ENCODE results near the gene CEP170.
A peak's percentile ranks its signal among the peaks of the same experiment; 100 is the strongest.

CEP170 gene

DNA sequence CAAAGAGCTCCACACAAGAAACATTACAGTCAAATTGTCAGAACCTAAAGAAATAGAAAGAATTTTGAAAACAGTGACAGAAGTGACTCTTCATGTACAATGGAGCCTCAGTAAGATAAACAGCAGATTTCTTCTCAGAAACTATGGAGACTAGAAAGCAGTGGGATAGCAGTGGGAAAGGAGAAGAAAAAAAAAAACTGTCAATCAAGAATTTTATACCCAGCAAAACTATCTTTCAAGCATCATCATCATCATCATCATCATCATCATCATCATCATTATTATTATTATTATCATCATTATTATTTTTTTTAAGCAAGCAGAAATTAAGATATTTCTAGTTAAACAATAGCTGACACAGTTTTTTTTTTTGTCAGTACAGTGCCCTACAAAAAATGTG lies 24.2 kb downstream of the CEP170 start:
- H3K9me3 ChIP-seq (replicated peaks; ENCODE audit: insufficient read depth, low read length) = no peaks in the 10 kb centered on the region
- H3K4me2 ChIP-seq (ENCODE audit: low read depth, low read length) = no peak overlapping the region
- no peaks in the 10 kb centered on the region for H4K20me1 ChIP-seq (ENCODE audit: insufficient read depth, low read length)
- TF ChIP-seq EZH2phosphoT487 (IDR thresholded peaks at IDR 0.05; ENCODE audit: low read length) (no peak), EZH2 (optimal IDR thresholded peaks at IDR 0.05; ENCODE audit: low read depth, low read length) (no peak)
- TF ChIP-seq, protein P1, sequence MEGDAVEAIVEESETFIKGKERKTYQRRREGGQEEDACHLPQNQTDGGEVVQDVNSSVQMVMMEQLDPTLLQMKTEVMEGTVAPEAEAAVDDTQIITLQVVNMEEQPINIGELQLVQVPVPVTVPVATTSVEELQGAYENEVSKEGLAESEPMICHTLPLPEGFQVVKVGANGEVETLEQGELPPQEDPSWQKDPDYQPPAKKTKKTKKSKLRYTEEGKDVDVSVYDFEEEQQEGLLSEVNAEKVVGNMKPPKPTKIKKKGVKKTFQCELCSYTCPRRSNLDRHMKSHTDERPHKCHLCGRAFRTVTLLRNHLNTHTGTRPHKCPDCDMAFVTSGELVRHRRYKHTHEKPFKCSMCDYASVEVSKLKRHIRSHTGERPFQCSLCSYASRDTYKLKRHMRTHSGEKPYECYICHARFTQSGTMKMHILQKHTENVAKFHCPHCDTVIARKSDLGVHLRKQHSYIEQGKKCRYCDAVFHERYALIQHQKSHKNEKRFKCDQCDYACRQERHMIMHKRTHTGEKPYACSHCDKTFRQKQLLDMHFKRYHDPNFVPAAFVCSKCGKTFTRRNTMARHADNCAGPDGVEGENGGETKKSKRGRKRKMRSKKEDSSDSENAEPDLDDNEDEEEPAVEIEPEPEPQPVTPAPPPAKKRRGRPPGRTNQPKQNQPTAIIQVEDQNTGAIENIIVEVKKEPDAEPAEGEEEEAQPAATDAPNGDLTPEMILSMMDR (IDR thresholded peaks at IDR 0.05; ENCODE audit: low read length) = no peak
- H3K27ac ChIP-seq (ENCODE audit: low read length) = no peak overlapping the region
- no peaks in the 10 kb centered on the region for H3K27me3 ChIP-seq (replicated peaks; ENCODE audit: insufficient read depth, low read length)
- H3K4me3 ChIP-seq (ENCODE audit: low read length) = no peak overlapping the region
- H3K79me2 ChIP-seq (ENCODE audit: low read length) = 0 out of 2 replicates have a peak, but pooled peaks cover 5% of the 10 kb centered on the region
- H3K9ac ChIP-seq (ENCODE audit: low read length) = no peak overlapping the region
- DNase-seq = peak; percentile 30
- no peaks in the 10 kb centered on the region for H3K36me3 ChIP-seq (replicated peaks; ENCODE audit: insufficient read depth, low read length)
- no peak overlapping the region for H2AFZ ChIP-seq (ENCODE audit: low read length)
- H3K9me2 ChIP-seq (replicated peaks; ENCODE audit: insufficient read depth, low read length) = no peaks in the 10 kb centered on the region
- H3K4me1 ChIP-seq (ENCODE audit: low read length) = no peaks in the 10 kb centered on the region
- H3F3A ChIP-seq (ENCODE audit: insufficient read depth, low read length) = no peaks in the 10 kb centered on the region

DNA sequence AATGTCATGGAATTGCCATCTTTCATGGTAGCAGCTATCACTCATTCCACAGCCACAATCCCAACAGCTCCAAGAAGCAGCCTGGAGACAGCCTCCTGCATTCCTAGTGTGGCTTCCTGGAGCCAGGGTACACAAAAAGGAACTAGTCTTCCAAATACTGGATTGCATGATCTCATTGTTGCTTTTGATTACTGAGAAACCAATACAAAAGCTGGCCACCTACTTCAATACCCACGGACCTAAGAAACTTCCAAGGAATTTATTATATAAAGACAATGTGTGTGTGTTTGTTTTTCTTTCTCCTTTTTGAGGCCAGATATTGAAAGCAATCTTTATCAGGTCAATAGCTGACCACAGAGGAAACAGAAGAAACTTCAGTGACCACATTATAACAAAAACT lies 25.6 kb downstream of the CEP170 start:
- no peak overlapping the region for H3K4me3 ChIP-seq (ENCODE audit: low read length)

GRCh38 chr1:243227622-243228021 lies 27.5 kb downstream of the CEP170 start:
- H4K20me1 ChIP-seq (ENCODE audit: insufficient read depth, low read length) = no peaks in the 10 kb centered on the region
- no peaks in the 10 kb centered on the region for H3K9me3 ChIP-seq (replicated peaks; ENCODE audit: insufficient read depth, low read length)
- H3K27me3 ChIP-seq (replicated peaks; ENCODE audit: insufficient read depth, low read length) = no peaks in the 10 kb centered on the region
- no peak overlapping the region for H3K27ac ChIP-seq (ENCODE audit: low read length)
- no peak overlapping the region for H3K4me2 ChIP-seq (ENCODE audit: low read depth, low read length)
- 0 out of 2 replicates have a peak, but pooled peaks cover 5% of the 10 kb centered on the region for H3K79me2 ChIP-seq (ENCODE audit: low read length)
- DNase-seq = no peak
- no peaks in the 10 kb centered on the region for H3K36me3 ChIP-seq (replicated peaks; ENCODE audit: insufficient read depth, low read length)
- H2AFZ ChIP-seq (ENCODE audit: low read length) = no peak overlapping the region
- H3K4me3 ChIP-seq (ENCODE audit: low read length) = no peak overlapping the region
- H3F3A ChIP-seq (ENCODE audit: insufficient read depth, low read length) = no peaks in the 10 kb centered on the region
- H3K9ac ChIP-seq (ENCODE audit: low read length) = no peak overlapping the region
- TF ChIP-seq, protein P1 (IDR thresholded peaks at IDR 0.05; ENCODE audit: low read length) = no peak
- TF ChIP-seq EZH2phosphoT487 (IDR thresholded peaks at IDR 0.05; ENCODE audit: low read length) = no peak
- no peak for TF ChIP-seq EZH2 (optimal IDR thresholded peaks at IDR 0.05; ENCODE audit: low read depth, low read length)
- no peaks in the 10 kb centered on the region for H3K9me2 ChIP-seq (replicated peaks; ENCODE audit: insufficient read depth, low read length)
- no peaks in the 10 kb centered on the region for H3K4me1 ChIP-seq (ENCODE audit: low read length)

More for the DNA sequence above, 25.6 kb downstream of the CEP170 start:
- TF ChIP-seq EZH2phosphoT487 (IDR thresholded peaks at IDR 0.05; ENCODE audit: low read length) (no peak), EZH2 (optimal IDR thresholded peaks at IDR 0.05; ENCODE audit: low read depth, low read length) (no peak)
- TF ChIP-seq, protein P1 (IDR thresholded peaks at IDR 0.05; ENCODE audit: low read length) = no peak
- Histone ChIP-seq H3K9ac (ENCODE audit: low read length) (no peak overlapping the region), H4K20me1 (ENCODE audit: insufficient read depth, low read length) (no peaks in the 10 kb centered on the region), H3K27ac (ENCODE audit: low read length) (no peak overlapping the region), H2AFZ (ENCODE audit: low read length) (no peak overlapping the region), H3F3A (ENCODE audit: insufficient read depth, low read length) (no peaks in the 10 kb centered on the region), H3K36me3 (replicated peaks; ENCODE audit: insufficient read depth, low read length) (no peaks in the 10 kb centered on the region), H3K27me3 (replicated peaks; ENCODE audit: insufficient read depth, low read length) (no peaks in the 10 kb centered on the region), H3K4me2 (ENCODE audit: low read depth, low read length) (no peak overlapping the region), H3K4me1 (ENCODE audit: low read length) (no peaks in the 10 kb centered on the region), H3K9me2 (replicated peaks; ENCODE audit: insufficient read depth, low read length) (no peaks in the 10 kb centered on the region), H3K9me3 (replicated peaks; ENCODE audit: insufficient read depth, low read length) (no peaks in the 10 kb centered on the region), H3K79me2 (ENCODE audit: low read length) (0 out of 2 replicates have a peak, but pooled peaks cover 5% of the 10 kb centered on the region)
- no peak for DNase-seq
